Measurements from ENCODE around the gene TLX1.

Gene TLX1

DNA sequence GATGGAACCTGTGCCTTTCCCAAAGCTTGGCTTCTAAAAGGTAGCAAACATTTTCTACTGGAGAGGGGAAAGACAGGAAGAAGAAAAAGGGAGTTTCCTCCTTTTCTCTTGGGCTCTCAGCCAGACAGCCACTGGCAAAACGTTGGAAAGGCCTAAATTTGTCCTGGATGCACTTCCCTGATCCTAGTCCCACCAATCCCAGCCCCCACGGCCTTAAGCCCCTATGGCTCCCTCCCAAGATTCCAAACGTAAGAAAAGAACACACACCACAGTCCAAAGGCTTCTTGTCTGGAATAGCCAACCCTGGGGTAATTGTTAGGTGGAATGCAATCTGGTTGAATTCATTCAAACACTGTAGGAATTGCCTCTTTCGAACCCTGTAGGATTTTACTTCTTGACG is 959 bp upstream of the TLX1 start:
- TF ChIP-seq TEAD4 (IDR thresholded peaks at IDR 0.05) (no peak), EP300 (IDR thresholded peaks at IDR 0.05; ENCODE audit: borderline replicate concordance) (no peak)
- TF ChIP-seq, protein P1, sequence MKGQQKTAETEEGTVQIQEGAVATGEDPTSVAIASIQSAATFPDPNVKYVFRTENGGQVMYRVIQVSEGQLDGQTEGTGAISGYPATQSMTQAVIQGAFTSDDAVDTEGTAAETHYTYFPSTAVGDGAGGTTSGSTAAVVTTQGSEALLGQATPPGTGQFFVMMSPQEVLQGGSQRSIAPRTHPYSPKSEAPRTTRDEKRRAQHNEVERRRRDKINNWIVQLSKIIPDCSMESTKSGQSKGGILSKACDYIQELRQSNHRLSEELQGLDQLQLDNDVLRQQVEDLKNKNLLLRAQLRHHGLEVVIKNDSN (IDR thresholded peaks at IDR 0.05): no peak

DNA sequence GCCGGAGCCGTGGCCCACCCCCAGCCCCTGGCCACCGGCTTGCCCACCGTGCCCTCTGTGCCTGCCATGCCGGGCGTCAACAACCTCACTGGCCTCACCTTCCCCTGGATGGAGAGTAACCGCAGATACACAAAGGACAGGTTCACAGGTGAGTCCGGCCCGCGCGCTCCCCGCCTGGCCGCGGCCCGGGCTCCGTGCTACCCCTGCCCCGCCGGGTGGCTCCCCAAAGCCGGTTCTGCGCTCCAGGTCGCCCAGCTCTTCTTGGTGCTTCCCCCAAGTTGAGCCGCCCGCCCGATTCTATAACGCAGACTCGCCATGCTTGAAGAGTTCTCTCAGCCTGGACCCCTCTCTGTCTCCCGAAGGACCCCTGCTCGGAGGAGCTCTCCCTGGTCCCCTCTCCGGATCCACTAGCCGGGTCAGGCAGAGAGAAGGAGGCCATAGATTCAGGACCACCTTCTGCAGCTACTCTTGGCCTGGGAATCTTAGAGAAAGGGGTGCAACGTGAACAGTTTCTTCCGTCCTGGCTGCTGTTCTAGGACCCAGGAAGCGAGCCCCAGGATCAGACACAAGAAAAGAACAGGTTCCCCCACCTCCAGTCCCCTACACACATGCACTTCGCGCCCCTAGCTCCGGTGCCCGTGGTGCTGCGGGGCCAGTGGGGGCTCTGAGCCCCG is 999 bp downstream of the TLX1 start:
- TF ChIP-seq, protein P2, sequence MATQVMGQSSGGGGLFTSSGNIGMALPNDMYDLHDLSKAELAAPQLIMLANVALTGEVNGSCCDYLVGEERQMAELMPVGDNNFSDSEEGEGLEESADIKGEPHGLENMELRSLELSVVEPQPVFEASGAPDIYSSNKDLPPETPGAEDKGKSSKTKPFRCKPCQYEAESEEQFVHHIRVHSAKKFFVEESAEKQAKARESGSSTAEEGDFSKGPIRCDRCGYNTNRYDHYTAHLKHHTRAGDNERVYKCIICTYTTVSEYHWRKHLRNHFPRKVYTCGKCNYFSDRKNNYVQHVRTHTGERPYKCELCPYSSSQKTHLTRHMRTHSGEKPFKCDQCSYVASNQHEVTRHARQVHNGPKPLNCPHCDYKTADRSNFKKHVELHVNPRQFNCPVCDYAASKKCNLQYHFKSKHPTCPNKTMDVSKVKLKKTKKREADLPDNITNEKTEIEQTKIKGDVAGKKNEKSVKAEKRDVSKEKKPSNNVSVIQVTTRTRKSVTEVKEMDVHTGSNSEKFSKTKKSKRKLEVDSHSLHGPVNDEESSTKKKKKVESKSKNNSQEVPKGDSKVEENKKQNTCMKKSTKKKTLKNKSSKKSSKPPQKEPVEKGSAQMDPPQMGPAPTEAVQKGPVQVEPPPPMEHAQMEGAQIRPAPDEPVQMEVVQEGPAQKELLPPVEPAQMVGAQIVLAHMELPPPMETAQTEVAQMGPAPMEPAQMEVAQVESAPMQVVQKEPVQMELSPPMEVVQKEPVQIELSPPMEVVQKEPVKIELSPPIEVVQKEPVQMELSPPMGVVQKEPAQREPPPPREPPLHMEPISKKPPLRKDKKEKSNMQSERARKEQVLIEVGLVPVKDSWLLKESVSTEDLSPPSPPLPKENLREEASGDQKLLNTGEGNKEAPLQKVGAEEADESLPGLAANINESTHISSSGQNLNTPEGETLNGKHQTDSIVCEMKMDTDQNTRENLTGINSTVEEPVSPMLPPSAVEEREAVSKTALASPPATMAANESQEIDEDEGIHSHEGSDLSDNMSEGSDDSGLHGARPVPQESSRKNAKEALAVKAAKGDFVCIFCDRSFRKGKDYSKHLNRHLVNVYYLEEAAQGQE (IDR thresholded peaks at IDR 0.05; ENCODE audit: low read depth): no peak
- TF ChIP-seq ZBTB7A (IDR thresholded peaks at IDR 0.05; ENCODE audit: low read depth) (no peak), NFIC (IDR thresholded peaks at IDR 0.05) (no peak), TAF1 (IDR thresholded peaks at IDR 0.05; ENCODE audit: low read depth) (no peak), YY1 (IDR thresholded peaks at IDR 0.05; ENCODE audit: low read depth) (no peak), EGR1 (IDR thresholded peaks at IDR 0.05) (no peak), FOXM1 (IDR thresholded peaks at IDR 0.05; ENCODE audit: borderline replicate concordance, low read depth) (no peak), EP300 (IDR thresholded peaks at IDR 0.05; ENCODE audit: borderline replicate concordance) (no peak), CEBPB (IDR thresholded peaks at IDR 0.05) (no peak), TCF12 (IDR thresholded peaks at IDR 0.05; ENCODE audit: low read depth) (no peak), CREB1 (IDR thresholded peaks at IDR 0.05; ENCODE audit: low read depth) (no peak), TEAD4 (IDR thresholded peaks at IDR 0.05) (no peak), RAD21 (IDR thresholded peaks at IDR 0.05; ENCODE audit: low read depth) (no peak)
- TF ChIP-seq, protein P1 (IDR thresholded peaks at IDR 0.05): no peak
- TF ChIP-seq, protein P3, sequence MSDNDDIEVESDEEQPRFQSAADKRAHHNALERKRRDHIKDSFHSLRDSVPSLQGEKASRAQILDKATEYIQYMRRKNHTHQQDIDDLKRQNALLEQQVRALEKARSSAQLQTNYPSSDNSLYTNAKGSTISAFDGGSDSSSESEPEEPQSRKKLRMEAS (IDR thresholded peaks at IDR 0.05): no peak

- TF ChIP-seq ZBTB7A (IDR thresholded peaks at IDR 0.05; ENCODE audit: low read depth) (no peak), EP300 (IDR thresholded peaks at IDR 0.05; ENCODE audit: borderline replicate concordance) (no peak), FOXM1 (IDR thresholded peaks at IDR 0.05; ENCODE audit: borderline replicate concordance, low read depth) (no peak), EGR1 (IDR thresholded peaks at IDR 0.05) (no peak), NFIC (IDR thresholded peaks at IDR 0.05) (no peak), YY1 (IDR thresholded peaks at IDR 0.05; ENCODE audit: low read depth) (no peak), RAD21 (IDR thresholded peaks at IDR 0.05; ENCODE audit: low read depth) (no peak), TCF12 (IDR thresholded peaks at IDR 0.05; ENCODE audit: low read depth) (no peak), TEAD4 (IDR thresholded peaks at IDR 0.05) (no peak), CREB1 (IDR thresholded peaks at IDR 0.05; ENCODE audit: low read depth) (no peak), CEBPB (IDR thresholded peaks at IDR 0.05) (no peak)
- TF ChIP-seq, protein P3 (IDR thresholded peaks at IDR 0.05): no peak
- TF ChIP-seq, protein P2 (IDR thresholded peaks at IDR 0.05; ENCODE audit: low read depth): no peak
- TF ChIP-seq, protein P1 (IDR thresholded peaks at IDR 0.05): no peak
Measured at GRCh38 chr10:101132636-101133473, 1.8 kb downstream of the TLX1 start.

DNA sequence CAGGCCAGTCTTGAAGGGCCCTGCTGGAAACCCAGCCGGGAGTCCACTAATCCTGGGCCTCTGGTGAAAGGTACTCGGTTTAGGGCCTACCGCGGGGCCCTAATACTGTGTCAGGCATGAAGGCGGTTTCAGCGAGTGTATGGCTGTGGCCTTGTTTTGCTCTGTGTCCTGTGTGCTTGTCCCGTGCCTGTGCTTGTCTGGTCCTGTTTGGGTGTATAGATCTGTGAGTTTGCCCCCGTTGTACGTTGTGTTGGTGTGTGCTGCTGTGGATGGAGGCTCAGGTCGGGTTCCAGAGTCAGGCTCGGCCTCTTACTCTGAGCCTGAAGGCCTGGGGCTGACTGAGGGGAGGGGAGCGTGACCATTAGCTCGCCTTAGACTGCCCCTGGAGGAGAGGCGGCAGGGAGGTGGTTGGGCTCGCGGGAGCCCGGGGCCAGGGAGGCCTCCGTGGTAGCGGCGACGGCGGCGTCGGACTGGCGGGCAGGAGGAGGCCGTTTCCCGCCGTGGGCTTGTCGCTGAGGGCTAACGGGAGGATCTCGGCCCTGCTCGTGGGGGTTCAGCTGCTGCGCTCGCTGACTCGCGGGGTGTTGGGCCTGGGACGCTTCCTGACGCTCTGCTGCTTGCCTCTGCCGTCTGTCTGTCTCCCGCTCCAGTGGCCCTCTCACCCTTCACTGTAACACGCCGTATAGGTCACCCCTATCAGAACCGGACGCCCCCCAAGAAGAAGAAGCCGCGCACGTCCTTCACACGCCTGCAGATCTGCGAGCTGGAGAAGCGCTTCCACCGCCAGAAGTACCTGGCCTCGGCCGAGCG is 2.6 kb downstream of the TLX1 start:
- TF ChIP-seq EGR1 (IDR thresholded peaks at IDR 0.05) (no peak), NFIC (IDR thresholded peaks at IDR 0.05) (no peak), YY1 (IDR thresholded peaks at IDR 0.05; ENCODE audit: low read depth) (no peak), TEAD4 (IDR thresholded peaks at IDR 0.05) (no peak)
- TF ChIP-seq, protein P2 (IDR thresholded peaks at IDR 0.05; ENCODE audit: low read depth): no peak
- TF ChIP-seq, protein P3 (IDR thresholded peaks at IDR 0.05): no peak

Data from Ishikawa (cell line).